ENCODE measurements around the gene CHMP4A. TPM values are rescaled to one million over a fixed set of nuclear protein-coding genes. Genes with fewer than 3 reads are reported as not detected.
A peak's percentile ranks its signal among the peaks of the same experiment; 100 is the strongest.

Gene CHMP4A
- total and polyA plus RNA-seq, 2 of the 13 experiments (the other 11 are each of a cell fraction or from before 2014, with no cell fraction given): 83.6 to 113 TPM

GRCh38 chr14:24215495-24216344 lies 2.4 kb upstream of the CHMP4A start, which contains the start of gene MDP1 (continued):
- TF ChIP-seq ZNF792 (CRISPR knock-in tag; IDR thresholded peaks at IDR 0.05): peak; percentile 98
- TF ChIP-seq DNMT3B (CRISPR knock-in tag; conservative IDR thresholded peaks at IDR 0.05): no peak; the same call in 1 of the 2 replicates
- TF ChIP-seq IRX3 (CRISPR knock-in tag; IDR thresholded peaks at IDR 0.05; ENCODE audit: borderline replicate concordance, low read depth): peak; percentile 93
- TF ChIP-seq SSRP1 (CRISPR knock-in tag; IDR thresholded peaks at IDR 0.05): peak; percentile 97
- TF ChIP-seq CC2D1A (CRISPR knock-in tag; IDR thresholded peaks at IDR 0.05): peak; percentile 94; the same call in 1 of the 2 replicates
- TF ChIP-seq KDM5B (CRISPR knock-in tag; IDR thresholded peaks at IDR 0.05; ENCODE audit: borderline replicate concordance): peak; percentile 97
- peak; percentile 85 for TF ChIP-seq GFI1 (CRISPR knock-in tag; IDR thresholded peaks at IDR 0.05; ENCODE audit: borderline replicate concordance)
- no peak for TF ChIP-seq ZXDC (CRISPR knock-in tag; IDR thresholded peaks at IDR 0.05)
- peak; percentile 98 for TF ChIP-seq RELA (CRISPR knock-in tag; IDR thresholded peaks at IDR 0.05)
- peak; percentile 82 for TF ChIP-seq SIN3B (IDR thresholded peaks at IDR 0.05; ENCODE audit: low read length)
- peak; percentile 100 for TF ChIP-seq ZNF350 (CRISPR knock-in tag; IDR thresholded peaks at IDR 0.05; ENCODE audit: borderline replicate concordance, low read depth)
- peak; percentile 93 for TF ChIP-seq ZSCAN25 (CRISPR knock-in tag; IDR thresholded peaks at IDR 0.05)
- TF ChIP-seq MLX (CRISPR knock-in tag; IDR thresholded peaks at IDR 0.05): peak; percentile 89
- peak; percentile 89; the same call in 1 of the 2 replicates for TF ChIP-seq ZFP1 (CRISPR knock-in tag; IDR thresholded peaks at IDR 0.05)
- TF ChIP-seq GLMP (CRISPR knock-in tag; IDR thresholded peaks at IDR 0.05; ENCODE audit: borderline replicate concordance): no peak
- TF ChIP-seq SATB2 (CRISPR knock-in tag; IDR thresholded peaks at IDR 0.05): peak; percentile 82
- TF ChIP-seq FOXA1 (IDR thresholded peaks at IDR 0.05): no peak
- peak; percentile 78 for TF ChIP-seq FOXA1 (CRISPR knock-in tag; IDR thresholded peaks at IDR 0.05)
- TF ChIP-seq ZNF562 (CRISPR knock-in tag; IDR thresholded peaks at IDR 0.05; ENCODE audit: borderline replicate concordance): no peak; the same call in 1 of the 2 replicates
- TF ChIP-seq ZBTB44 (CRISPR knock-in tag; IDR thresholded peaks at IDR 0.05): 0 out of 2 replicates have a peak, but pooled peaks have one; percentile 67
- no peak for TF ChIP-seq CENPX (CRISPR knock-in tag; IDR thresholded peaks at IDR 0.05)
- peak; percentile 97; the same call in 1 of the 2 replicates for TF ChIP-seq ZNF749 (CRISPR knock-in tag; IDR thresholded peaks at IDR 0.05; ENCODE audit: borderline replicate concordance)
- TF ChIP-seq ELF3 (CRISPR knock-in tag; IDR thresholded peaks at IDR 0.05): peak; percentile 95
- peak; percentile 98 for TF ChIP-seq AKAP8 (CRISPR knock-in tag; IDR thresholded peaks at IDR 0.05)
- TF ChIP-seq ZNF577 (CRISPR knock-in tag; IDR thresholded peaks at IDR 0.05; ENCODE audit: borderline replicate concordance, low read depth): 0 out of 2 replicates have a peak, but pooled peaks have one; percentile 28
- no peak; the same call in 1 of the 2 replicates for TF ChIP-seq GZF1 (CRISPR knock-in tag; IDR thresholded peaks at IDR 0.05)

Measured in HepG2 (cell line).